OCI-LY1 (cell line): ENCODE data around the gene CLP1.

ENCODE experiments used
- EZH2 ChIP-seq: fragments of 200-600 bp; sonication (generic), shearing (Covaris generic); IDR thresholded peaks from 2 replicates; pipeline ENCODE4 v1.8.0; 2017; ENCODE audit warnings: borderline replicate concordance, mixed run types, mild to moderate bottlenecking, antibody characterized with exemption, low read length, moderate library complexity, mixed read lengths
- TF ChIP-seq, protein P1 (sequence below): fragments of 200-600 bp; sonication (generic), shearing (Covaris generic); IDR thresholded peaks from 2 replicates; pipeline ENCODE4 v1.5.1; 2017; ENCODE audit warnings: mild to moderate bottlenecking, antibody characterized with exemption, low read length, moderate library complexity, mixed read lengths

DNA sequence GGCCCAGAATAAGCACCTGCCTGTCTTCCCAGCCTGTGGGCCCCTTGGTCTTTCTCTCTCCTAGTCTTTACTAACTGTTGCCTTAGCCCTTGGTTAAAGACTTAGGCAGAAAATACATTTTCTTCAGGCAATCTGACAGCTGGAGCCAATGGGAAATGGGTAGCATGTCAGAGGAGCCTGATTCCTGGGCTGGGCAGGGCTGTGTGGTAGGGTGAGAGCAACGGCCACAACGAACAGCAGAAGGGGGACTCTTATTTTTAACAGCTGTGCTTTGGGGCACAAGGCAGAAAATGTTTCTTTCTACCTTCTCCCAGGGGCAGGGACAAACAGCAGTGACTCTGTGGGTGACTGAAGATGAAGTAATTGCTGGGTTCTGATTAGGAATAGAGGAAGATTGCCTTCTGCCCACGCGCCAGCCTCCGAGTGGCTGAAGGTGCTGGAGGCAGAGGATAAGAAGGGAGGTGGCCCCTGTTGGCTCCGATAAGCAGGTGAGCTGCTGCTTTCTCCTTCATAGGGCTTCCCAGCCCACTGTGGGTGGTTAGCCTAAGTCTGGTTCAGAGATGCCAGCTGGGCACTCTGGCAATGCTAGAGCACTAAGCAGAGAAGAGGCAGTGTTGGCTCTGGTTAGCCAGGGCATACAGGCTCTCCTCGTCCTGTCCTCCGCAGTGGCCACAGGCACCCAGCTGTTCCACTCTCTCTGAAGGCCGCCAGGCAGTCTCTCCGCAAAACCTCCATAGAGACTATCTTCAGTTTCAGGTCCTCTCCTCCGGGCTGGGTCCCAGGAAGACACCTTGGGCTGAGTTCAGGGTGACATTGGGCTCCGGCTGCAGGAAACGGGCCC, 9.4 kb upstream of the CLP1 start:
- TF ChIP-seq, protein P1, sequence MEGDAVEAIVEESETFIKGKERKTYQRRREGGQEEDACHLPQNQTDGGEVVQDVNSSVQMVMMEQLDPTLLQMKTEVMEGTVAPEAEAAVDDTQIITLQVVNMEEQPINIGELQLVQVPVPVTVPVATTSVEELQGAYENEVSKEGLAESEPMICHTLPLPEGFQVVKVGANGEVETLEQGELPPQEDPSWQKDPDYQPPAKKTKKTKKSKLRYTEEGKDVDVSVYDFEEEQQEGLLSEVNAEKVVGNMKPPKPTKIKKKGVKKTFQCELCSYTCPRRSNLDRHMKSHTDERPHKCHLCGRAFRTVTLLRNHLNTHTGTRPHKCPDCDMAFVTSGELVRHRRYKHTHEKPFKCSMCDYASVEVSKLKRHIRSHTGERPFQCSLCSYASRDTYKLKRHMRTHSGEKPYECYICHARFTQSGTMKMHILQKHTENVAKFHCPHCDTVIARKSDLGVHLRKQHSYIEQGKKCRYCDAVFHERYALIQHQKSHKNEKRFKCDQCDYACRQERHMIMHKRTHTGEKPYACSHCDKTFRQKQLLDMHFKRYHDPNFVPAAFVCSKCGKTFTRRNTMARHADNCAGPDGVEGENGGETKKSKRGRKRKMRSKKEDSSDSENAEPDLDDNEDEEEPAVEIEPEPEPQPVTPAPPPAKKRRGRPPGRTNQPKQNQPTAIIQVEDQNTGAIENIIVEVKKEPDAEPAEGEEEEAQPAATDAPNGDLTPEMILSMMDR: no peak
- TF ChIP-seq EZH2: no peak
